Measurements from ENCODE around the gene SUSD4.

DNA sequence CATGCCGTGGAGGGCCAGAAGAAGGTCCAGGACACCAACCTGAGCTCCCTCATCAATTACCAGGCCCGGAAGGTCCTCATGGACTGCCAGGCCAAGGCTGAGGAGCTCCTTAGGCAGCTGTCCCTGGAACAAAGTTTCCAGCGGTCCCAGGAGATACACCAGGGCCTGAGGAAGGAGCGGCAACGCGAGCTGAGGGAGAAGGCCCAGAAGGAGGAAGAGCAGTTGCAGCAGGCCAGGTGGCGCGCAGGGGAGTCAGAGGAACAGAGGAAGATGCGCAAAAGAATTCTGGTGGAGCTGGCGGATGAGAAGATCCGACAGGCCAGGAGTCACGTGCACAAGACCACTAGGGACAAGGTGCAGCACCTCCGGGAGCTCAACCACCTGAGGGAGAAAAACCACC, 30.7 kb upstream of the SUSD4 start:
- TF ChIP-seq, protein P1, sequence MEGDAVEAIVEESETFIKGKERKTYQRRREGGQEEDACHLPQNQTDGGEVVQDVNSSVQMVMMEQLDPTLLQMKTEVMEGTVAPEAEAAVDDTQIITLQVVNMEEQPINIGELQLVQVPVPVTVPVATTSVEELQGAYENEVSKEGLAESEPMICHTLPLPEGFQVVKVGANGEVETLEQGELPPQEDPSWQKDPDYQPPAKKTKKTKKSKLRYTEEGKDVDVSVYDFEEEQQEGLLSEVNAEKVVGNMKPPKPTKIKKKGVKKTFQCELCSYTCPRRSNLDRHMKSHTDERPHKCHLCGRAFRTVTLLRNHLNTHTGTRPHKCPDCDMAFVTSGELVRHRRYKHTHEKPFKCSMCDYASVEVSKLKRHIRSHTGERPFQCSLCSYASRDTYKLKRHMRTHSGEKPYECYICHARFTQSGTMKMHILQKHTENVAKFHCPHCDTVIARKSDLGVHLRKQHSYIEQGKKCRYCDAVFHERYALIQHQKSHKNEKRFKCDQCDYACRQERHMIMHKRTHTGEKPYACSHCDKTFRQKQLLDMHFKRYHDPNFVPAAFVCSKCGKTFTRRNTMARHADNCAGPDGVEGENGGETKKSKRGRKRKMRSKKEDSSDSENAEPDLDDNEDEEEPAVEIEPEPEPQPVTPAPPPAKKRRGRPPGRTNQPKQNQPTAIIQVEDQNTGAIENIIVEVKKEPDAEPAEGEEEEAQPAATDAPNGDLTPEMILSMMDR (conservative IDR thresholded peaks at IDR 0.05; ENCODE audit: low read length), result no peak
- no peak for TF ChIP-seq EZH2phosphoT487 (IDR thresholded peaks at IDR 0.05; ENCODE audit: borderline replicate concordance)
